Astrocyte (in vitro differentiated cells and primary cell): ENCODE results near the gene DEPP1.

Experiments used
- EZH2 ChIP-seq: IDR thresholded peaks from 2 replicates; pipeline ENCODE4 v1.6.1; 2012; ENCODE audit warnings: mild to moderate bottlenecking, low read length, inconsistent platforms; ENCODE audit not compliant: insufficient read depth
- TF ChIP-seq, protein P1 (sequence below): IDR thresholded peaks from 2 replicates; pipeline ENCODE4 v1.5.1; 2011; ENCODE audit warnings: low read depth, mild to moderate bottlenecking, inconsistent platforms, low read length, moderate library complexity; ENCODE audit not compliant: insufficient read depth

DNA sequence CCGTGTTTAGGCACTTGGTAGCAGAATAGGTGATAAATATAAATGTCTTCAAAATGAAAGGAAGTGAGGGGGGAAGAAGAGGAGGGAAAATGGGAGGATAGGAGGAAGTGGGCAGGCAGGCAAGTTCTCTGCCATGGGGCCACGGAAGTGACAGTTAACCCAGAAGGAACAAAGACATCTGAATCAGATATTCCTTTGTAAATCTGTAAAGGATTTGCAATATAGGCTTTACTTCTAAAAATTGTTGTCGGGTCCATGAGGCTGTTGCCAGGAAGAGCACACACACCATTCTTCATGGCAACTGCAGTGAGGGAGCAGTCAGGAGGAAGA lies 42.7 kb downstream of the DEPP1 start:
- TF ChIP-seq, protein P1, sequence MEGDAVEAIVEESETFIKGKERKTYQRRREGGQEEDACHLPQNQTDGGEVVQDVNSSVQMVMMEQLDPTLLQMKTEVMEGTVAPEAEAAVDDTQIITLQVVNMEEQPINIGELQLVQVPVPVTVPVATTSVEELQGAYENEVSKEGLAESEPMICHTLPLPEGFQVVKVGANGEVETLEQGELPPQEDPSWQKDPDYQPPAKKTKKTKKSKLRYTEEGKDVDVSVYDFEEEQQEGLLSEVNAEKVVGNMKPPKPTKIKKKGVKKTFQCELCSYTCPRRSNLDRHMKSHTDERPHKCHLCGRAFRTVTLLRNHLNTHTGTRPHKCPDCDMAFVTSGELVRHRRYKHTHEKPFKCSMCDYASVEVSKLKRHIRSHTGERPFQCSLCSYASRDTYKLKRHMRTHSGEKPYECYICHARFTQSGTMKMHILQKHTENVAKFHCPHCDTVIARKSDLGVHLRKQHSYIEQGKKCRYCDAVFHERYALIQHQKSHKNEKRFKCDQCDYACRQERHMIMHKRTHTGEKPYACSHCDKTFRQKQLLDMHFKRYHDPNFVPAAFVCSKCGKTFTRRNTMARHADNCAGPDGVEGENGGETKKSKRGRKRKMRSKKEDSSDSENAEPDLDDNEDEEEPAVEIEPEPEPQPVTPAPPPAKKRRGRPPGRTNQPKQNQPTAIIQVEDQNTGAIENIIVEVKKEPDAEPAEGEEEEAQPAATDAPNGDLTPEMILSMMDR, result no peak
- TF ChIP-seq EZH2, result no peak
